Transverse colon (tissue), 4 donors: Measurements from ENCODE around the gene LRP8.

Experiments used
- CTCF ChIP-seq, 5 experiments: fragments of 200-600 bp in 3 of 5; fragments of 450-650 bp in 2 of 5; sonication (generic) in 3 of 5; IDR thresholded peaks; 1 replicate in 2 of 5; 2 replicates in 3 of 5; pipeline ENCODE4 v1.5.1; 2016 to 2017; ENCODE audit warnings: antibody characterized with exemption in 5 of 5, inconsistent platforms in 3 of 5, mild to moderate bottlenecking in 2 of 5, moderate library complexity in 1 of 5
- EP300 ChIP-seq: sonication (generic); formaldehyde crosslinking; IDR thresholded peaks from one replicate; pipeline ENCODE4 v1.6.1; 2017; ENCODE audit warnings: antibody characterized with exemption, low read depth
- POLR2A ChIP-seq: fragments of 450-650 bp; IDR thresholded peaks from one replicate; pipeline ENCODE4 v1.6.1; 2016; ENCODE audit warnings: antibody characterized with exemption, mild to moderate bottlenecking, moderate library complexity
- POLR2AphosphoS5 ChIP-seq, 3 donors: sonication (generic); formaldehyde crosslinking; IDR thresholded peaks; one replicate each; pipeline ENCODE4 v1.6.1; 2016; ENCODE audit warnings: antibody characterized with exemption in 3 of 3

GRCh38 chr1:53338423-53338822, 10.6 kb upstream of the LRP8 start:
- no peak for TF ChIP-seq CTCF (IDR thresholded peaks at IDR 0.05)
- TF ChIP-seq POLR2AphosphoS5 (IDR thresholded peaks at IDR 0.05): no peak
- no peak for TF ChIP-seq POLR2A
- no peak for TF ChIP-seq EP300
